HG03175 (cell line): ENCODE results near the gene CFAP90.

Experiments used
- ATAC-seq: cut with Tn5 transposase; IDR thresholded peaks from one replicate; pipeline ENCODE4 v1.9.1; 2021; ENCODE audit warnings: mild to moderate bottlenecking, moderate library complexity; ENCODE audit not compliant: unreplicated experiment

Gene CFAP90

GRCh38 chr5:7850395-7851239, at the start of gene CFAP90:
CFAP90 (minus strand) TSS chr5:7851133; CDS start chr5:7851021, 112 bp downstream.
- no peak for ATAC-seq

GRCh38 chr5:7897014-7897600, 46.2 kb upstream of the CFAP90 start:
- no peak for ATAC-seq

GRCh38 chr5:7894860-7895259, 43.9 kb upstream of the CFAP90 start:
- ATAC-seq: peak; percentile 96

GRCh38 chr5:7894439-7894838, 43.5 kb upstream of the CFAP90 start:
- ATAC-seq: no peak

- no peak for ATAC-seq
Observed at GRCh38 chr5:7888901-7889300, 38.0 kb upstream of the CFAP90 start.

- ATAC-seq: peak; percentile 81
Observed at GRCh38 chr5:7886849-7887475, 36.0 kb upstream of the CFAP90 start.

- no peak for ATAC-seq
Observed at GRCh38 chr5:7884491-7885267, 33.7 kb upstream of the CFAP90 start.

GRCh38 chr5:7882926-7883325, 32.0 kb upstream of the CFAP90 start:
- ATAC-seq: no peak

- ATAC-seq: no peak
Observed at GRCh38 chr5:7881816-7882215, 30.9 kb upstream of the CFAP90 start.

- no peak for ATAC-seq
Observed at GRCh38 chr5:7881091-7881490, 30.2 kb upstream of the CFAP90 start.

- peak; percentile 96 for ATAC-seq
Observed at GRCh38 chr5:7878381-7878873, 27.5 kb upstream of the CFAP90 start.

- no peak for ATAC-seq
Observed at GRCh38 chr5:7877851-7878250, 26.9 kb upstream of the CFAP90 start.

GRCh38 chr5:7876867-7877266, 25.9 kb upstream of the CFAP90 start:
- ATAC-seq: peak; percentile 58

- no peak for ATAC-seq
Observed at GRCh38 chr5:7875151-7875550, 24.2 kb upstream of the CFAP90 start.

- ATAC-seq: no peak
Observed at GRCh38 chr5:7874639-7875038, 23.7 kb upstream of the CFAP90 start.

- no peak for ATAC-seq
Observed at GRCh38 chr5:7873216-7873615, 22.3 kb upstream of the CFAP90 start.

- ATAC-seq: no peak
Observed at GRCh38 chr5:7872517-7873130, 21.7 kb upstream of the CFAP90 start.

GRCh38 chr5:7871653-7872052, 20.7 kb upstream of the CFAP90 start:
- no peak for ATAC-seq

GRCh38 chr5:7869474-7870136, 18.7 kb upstream of the CFAP90 start:
- ATAC-seq: peak; percentile 34
